Activated naive CD4-positive, alpha-beta T cell treated with anti-CD3 and anti-CD28 coated beads, Interleukin-2, amount 50 U/mL, for 16 hours (primary cell): ENCODE measurements around the gene TRAPPC6A.

Experiments used
- DNase-seq: peaks from one replicate; pipeline ENCODE4 v3.0.0-alpha.2; 2020

The TRAPPC6A gene

DNA sequence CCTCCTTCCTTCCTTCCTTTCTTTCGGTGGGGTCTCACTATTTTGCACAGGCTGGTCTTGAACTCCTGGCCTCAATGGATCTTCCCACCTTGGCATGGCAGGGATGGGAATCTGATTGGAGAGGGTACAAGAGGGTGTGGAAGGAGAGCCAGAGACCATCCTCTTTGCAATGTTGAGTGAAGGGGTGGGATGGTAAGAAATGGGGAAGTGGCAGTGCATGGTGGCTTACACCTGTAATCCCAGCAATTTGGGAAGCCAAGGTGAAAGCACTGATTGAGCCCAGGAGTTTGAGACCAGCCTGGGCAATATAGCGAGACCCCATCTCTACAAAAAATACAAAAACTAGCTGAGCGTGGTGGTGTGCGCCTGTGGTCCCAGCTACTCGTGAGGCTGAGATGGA lies 6.1 kb upstream of the TRAPPC6A start:
- no peak for DNase-seq

DNA sequence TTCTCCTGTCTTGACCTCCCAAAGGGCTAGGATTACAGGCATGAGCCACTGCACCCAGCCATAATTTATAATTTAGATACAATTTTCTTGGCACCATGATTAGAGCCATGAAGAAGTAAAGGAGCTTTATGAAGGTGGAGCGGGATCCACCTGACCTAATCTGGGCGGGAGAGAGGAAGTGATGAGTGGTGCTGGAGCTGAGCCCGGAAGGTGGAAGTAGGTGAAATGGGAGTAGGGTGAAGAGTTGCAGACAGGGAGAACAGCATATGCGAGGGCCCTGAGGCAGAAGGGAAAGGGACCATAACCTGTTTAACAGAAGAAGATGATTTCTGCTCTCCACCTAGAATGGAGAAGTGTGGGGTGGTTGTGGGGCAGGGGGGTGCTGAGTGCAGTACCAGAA lies 4.7 kb upstream of the TRAPPC6A start:
- no peak for DNase-seq

DNA sequence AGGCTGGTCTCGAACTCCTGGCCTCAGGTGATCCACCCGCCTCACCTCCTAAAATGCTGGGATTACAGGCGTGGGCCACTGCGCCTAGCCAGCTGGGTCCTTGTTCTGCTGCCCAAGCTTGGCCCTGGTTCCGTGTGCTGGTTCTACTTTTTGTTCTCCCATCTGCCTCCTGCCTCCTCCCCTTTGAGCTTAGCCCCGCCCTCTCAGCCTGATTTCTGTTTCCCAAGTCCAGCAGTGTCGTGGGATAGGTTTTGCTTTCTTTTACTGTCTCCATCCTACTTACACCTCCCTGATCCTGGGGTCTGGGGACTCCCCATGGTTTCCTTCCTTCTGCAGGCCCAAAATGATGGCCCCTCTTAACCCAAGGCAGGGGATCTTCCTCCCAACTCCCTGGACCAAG lies 2.9 kb upstream of the TRAPPC6A start:
- no peak for DNase-seq

DNA sequence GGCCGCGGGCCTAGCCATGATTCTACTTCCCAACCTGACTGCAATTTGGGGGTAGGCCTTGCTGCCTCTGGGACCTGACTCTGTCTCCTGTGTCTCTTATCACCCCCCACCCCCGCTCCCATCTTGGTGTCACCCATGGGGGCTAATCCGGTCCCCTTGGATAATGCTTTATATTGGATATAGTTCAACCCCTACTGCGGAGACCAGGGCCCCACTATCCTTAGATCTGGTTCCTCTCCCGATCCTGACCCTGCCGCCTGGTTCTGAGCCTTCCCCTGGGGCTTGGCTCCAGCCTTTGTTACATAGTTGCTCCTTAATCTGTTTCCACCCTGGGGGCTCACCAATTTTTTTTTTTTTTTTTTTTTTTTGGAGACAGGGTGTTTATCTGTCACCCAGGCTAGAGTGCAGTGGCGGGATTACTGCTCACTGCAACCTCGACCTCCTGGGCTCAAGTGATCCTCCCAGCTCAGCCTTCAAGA lies 1.9 kb upstream of the TRAPPC6A start:
- no peak for DNase-seq

DNA sequence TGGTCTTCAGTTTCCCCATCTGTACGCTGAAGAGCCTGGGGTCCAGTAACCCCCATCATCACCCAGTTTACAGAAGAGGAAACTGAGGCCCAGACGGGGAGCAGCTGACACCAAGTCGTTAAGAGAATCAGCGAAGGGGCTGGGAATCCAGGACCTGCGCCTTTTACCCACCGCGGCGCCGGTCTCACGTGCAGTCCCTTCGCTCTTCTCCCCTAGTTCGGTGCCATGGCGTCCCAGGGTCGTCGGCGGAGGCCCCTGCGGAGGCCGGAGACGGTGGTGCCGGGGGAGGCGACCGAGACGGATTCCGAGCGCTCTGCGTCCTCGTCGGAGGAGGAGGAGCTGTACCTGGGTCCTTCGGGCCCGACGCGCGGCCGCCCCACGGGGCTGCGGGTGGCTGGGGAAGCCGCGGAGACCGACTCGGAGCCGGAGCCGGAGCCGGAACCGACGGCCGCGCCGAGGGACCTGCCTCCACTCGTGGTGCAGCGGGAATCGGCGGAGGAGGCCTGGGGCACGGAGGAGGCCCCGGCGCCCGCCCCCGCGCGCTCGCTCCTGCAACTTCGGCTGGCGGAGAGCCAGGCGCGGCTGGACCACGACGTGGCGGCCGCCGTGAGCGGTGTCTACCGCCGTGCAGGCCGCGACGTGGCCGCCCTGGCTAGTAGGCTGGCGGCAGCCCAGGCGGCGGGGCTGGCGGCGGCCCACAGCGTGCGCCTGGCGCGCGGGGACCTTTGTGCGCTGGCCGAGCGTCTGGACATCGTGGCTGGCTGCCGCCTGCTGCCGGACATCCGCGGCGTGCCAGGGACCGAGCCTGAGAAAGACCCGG lies 1.2 kb upstream of the TRAPPC6A start:
- DNase-seq = peak; percentile 46

DNA sequence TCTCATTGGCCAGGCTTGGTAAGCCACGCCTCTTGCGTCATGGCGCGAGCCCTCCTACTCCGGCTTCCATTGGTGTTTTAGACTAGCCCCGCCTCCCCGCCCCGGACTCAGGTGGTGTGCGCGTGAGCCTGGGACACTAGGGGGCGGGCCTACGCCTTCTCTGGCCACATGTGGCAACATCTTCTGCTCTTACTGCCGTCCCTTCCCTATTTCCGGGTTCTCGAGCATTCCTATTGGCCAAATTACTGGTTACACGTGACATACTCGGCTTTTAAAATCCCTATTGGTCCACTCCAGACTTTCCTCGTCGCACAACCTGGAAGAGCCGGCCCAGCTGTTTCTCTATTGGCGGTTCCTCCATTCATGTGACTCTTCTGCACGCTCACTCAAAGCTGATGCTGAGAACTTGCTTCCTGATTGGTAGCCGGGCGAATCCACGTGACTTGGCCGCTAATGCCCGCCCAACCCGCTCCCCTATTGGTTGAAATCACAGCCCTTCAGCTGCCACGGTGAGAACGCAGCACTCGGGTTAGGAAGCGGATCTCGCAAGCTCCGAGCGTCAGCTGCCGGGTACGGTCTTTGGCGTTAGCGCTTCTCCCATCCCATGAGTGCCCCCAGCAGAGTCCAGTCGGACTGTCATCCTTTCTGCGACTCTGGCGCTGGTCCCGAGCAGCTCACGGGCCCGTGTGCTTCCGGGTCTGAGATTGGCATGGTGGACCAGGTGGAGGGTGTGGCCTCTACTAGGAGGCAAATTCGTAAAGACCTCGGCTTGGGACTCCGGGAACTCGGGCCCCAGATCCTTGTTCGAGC lies 430 bp upstream of the TRAPPC6A start, which contains the start of gene BLOC1S3:
TSS of gene BLOC1S3 (plus strand) at position 523 of the 810 bp plus-strand sequence. CDS start 513 bp downstream, outside the sequence.
- peak; percentile 100 for DNase-seq

DNA sequence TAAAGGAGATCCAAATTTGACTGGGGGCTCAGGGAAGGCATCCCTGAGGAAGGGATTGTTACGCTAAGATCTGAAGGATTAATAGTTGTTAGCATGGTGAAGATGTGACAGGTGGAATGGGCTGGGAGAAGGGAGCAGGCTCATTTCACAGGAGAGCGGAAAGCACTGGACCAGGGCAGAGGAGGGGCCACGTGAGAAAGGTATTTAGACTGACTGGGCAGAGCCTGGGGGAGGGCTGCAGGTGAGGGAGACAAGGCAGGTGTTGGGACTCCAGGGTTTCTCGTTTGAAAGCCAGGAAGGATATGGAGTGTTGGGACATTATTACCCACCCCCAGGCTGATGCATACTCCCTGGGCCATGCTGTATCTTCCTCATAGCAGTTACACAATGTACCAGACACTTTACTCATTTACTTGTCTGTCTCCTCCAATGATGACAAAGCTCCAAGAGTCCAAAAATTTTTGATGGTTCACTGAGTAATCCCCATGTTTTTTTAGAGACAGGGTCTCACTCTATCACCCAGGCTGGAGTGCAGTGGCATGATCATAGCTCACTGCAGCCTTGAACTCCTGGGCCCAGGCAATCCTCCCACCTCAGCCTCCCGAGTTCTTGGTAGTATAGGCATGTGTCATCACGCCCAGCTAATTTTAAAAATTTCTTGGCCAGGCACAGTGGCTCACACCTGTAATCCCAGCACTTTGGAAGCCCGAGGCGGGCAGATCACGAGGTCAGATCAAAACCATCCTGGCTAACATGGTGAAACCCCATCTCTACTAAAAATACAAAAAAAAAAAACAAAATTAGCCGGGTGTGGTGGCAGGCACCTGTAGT lies 2.3 kb downstream of the TRAPPC6A start:
- DNase-seq = no peak

DNA sequence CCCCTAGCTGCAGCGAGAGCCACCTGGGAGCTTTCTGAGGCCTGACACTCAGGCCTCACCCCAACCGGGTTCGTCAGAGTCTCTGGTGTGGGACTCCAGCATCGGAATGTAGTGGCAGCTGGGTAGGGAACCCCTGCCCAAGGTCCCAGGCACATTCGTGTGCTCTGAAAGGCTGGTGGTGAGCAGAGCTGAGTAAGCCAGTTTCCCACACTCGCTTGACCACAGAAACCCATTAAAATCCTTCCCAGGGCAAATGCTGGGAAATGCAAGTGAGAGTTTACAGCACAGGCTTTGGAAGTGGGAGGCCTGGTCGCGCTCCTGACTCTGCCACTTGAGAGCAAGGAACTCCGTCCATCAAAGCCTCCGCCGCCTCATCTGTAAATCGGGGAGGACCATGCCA lies 4.2 kb downstream of the TRAPPC6A start:
- DNase-seq = no peak

DNA sequence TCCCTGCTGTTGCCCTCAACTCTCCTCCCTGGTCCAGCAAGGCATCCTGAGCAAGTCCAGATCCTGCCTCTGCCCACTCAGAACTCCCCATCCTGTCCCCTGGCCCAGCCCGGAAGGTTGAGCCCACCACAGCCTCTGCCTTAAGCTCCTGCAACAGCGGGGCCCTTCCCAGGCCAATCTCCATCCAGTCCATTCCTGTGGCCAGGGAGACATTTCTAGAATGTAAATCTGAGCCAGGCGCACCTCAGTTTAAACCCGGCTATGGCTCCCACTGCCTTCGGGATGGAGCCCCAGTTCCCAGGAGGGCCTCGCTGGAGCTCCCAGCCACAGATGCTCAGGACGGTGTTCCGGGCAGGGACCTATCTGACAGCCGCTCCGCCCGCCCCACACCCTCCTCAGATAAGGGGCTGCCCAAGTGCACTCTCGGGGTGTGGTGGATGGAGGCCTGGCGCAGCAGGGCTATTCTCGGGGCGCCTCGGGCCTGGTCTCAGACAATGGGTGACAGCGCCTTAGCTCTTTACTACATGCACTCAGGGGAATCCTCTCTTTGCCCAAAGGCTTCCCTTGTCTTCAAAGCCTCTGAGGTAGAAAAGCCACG lies 5.3 kb downstream of the TRAPPC6A start:
- DNase-seq = no peak

DNA sequence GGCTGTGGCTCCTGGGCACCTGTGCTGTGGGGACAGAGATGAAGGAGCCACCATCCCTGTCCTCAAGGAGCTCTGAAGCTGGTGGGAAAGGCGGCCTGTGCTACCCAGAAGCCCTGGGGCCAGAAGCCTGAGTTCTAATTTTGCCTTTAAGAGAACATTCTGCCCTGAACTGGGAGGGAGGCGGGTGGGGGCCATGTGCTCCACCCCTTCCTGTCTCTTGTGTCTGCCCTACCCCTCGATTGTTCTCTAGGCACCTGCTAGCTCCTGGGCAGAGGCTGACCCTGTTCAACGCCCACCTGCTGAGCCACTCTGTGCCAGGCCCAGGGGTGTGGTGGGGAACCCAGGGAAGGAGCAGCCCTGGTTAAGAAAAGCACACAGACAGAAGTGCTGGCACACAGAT lies 5.9 kb downstream of the TRAPPC6A start:
- DNase-seq = no peak

DNA sequence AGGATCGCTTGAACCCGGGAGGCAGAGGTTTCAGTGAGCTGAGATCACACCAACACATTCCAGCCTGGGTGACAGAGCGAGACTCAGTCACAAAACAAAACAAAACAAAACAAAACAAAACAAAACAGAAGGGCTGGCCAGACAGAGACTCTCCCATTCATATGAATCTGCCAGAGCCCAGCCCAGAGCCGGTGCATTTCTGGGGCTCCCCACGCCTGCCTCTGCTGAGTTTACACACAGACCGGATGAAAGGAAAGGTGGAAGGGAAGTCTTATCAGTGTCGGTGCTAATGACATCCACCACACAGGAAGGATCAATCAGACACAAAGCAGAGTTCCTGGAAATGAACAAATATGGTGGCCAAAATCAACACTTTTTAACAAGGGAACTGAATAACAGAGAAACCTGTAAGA lies 6.8 kb downstream of the TRAPPC6A start:
- no peak for DNase-seq

DNA sequence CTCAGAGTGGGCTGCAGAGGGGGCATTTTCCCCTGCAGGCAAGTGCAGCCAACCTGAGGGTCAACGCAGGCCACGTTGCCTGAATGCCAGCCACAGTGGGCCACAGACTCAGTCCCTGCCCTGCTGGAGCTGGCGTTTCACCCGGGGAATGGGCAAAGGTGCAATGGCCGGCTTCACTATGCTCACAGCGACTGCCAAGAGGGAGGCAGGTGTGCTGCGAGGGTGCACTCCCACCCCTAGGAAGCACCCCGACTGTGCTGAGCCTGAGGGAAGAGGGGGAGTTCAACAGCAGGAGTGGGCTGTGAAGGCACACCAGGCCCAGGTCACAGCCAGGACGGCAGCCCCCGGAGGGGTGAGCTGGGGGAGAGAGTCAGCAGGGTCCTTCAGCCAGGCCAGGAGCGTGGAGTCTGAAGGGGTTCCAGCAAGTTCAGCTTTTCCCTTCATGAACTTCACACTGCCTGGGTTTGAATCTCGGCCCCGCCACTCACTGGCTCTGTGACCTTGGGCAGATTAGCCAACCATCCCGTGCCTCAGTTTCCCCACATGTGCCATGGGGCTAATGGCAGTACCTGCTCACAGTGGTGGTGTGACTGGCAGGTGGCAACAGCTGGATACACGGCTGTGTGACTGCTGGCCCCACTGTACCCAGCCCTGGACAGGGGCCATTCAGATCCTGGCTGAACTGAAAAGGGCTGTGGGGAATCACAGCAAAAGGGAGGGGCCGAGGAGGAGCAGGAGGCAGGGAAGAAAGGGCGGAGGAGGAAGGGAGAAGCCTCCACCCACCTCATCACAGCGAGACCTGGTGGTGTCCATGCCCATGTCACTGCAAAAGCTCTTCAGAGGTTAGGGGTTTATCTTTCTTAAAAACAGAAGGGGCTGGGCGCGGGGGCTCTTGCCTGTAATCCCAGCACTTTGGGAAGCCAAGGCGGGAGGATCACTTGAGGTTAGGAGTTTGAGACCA lies 7.6 kb downstream of the TRAPPC6A start:
- DNase-seq = no peak

DNA sequence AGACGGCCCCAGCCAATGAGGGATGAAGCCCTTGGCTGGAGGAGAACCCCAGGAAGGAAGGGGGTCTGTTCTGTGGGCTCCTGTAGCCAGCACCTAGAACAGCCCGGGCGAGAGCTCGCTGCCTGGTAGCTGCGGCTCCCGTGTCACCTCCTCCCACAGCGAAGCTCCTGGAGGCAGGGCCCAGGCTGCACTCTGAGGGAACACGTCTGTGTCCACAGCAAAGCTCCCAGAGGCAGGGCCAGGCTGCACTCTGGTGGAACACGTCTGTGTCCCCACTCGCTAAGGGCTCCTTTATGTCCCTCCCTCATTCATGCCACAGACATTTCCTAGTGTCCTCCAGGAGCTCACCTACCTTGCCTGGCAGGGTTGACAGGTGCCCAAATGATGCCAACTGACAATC lies 8.4 kb downstream of the TRAPPC6A start:
- DNase-seq = no peak

DNA sequence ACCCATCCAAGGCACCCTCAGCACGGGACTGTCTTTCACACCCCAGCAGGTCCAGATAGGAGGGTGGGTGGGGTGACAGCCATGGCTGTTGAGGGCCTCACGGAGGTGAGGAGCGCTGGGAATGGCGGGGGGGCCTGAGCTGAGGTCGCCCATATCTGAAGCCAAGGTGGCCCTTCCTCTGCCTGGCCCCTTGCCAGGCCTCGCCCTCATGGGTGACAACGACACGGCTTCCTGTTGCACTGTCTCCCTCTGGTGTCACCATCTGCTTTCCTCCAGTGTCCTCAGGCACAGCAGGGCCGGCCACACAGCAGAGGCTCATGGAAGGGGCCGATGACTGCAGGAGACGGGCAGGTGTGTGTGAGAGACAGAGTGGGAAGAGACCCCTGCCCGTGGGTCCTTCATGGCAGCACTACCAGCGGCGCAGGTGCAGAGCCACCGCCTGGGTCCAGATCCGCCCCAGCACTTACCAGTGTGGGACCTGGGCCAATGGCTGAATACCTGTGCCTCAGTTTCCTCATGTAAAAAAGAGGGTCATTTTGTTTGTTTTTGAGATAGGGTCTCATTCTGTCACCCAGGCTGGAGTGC lies 9.2 kb downstream of the TRAPPC6A start:
- DNase-seq = no peak

DNA sequence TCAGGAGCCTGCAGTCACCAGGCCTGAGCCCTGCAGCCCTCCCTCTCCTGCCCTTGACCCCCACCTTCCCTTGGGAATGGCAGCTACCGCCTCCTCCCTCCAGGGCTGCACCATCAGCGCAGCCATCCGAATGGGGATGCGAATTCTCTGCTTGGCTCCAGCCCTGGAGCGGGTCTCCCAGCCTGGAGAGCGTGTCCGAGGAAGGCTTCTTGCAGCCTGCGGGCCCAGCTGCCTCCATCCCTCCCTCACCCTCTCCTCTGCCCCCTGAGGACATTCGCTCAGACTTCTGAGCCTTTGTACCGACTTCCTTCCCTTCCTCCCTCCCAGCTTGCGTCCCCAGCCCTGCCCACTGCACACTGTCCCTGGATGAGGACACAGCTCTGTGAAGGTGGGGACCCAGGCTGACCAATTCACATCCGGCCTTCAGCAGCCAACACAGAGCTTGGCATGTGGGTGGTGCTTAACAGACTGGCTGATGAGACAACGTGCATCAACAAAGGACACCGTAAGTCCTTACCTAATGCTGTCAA lies 11.2 kb downstream of the TRAPPC6A start:
- DNase-seq = no peak

DNA sequence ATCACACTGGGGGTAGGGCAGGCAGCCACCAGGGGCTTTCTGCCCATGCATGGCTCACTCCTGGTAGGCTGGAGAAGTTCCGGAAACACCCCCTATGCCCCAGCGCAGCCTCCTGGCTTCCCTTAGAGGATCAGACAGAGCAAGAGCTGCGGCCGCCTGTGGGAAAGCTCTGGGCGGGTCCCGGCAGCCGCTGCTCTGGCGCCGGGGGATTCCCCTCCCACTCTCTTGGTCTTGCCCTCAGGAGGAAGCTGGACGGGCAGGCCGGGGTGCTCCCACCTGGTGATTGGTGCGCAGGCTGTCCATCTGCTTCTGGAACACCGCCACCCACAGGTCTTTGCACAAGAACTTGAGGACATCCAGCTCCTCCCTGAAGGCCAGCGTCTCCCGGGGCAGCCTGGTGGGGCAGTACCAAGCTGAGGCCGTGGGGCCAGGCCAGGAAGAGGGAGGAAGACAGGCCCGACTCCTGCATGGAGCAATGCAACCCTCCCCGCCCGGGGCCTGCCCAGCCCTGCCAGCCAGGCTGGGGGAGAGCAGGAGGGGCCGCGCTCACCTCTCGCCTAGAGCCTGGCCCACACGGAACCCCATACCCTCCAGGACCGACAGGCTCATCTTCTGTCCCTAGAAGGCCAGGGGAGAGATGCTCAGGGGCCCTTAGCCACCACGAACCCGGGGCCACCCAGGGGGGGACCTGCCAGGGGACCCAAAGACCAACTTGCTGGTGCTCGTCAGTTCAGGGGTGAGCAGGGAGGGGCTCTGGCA lies 13.3 kb downstream of the TRAPPC6A start:
- DNase-seq = peak; percentile 40

DNA sequence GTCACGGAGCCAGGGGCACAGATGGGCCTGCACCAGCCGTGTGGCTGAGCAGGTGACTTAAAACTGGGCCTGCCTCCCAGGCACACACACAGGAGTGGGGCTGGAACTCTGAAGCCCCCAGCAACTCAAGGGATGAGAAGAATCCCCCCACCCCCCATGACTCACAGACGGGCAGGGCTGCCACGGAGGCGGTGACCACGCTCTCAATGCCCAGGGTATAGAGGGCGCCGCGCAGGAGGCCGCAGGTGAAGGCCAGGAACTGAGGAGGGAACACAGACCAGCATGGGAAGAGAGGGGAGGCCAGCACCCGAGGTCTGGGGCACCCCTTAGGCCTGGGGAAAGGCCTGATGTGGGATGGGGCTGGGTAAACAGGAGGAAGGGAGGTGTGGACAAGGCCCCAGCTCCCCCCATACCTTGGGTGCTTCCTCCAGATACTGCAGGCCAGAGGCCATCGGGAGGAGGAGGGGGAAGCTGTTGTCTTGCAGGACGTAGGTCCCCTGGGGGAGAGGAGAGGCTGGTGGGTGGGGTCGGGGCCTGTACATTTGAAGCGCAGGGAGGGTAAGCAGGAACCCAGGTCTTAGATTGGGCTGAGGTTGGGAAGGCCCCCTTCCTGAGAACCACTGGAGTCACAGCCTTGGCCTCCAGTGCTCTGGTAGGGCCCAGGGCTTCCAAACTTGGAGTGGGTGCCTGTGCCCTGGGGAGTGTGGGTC lies 14.1 kb downstream of the TRAPPC6A start:
- DNase-seq = no peak

DNA sequence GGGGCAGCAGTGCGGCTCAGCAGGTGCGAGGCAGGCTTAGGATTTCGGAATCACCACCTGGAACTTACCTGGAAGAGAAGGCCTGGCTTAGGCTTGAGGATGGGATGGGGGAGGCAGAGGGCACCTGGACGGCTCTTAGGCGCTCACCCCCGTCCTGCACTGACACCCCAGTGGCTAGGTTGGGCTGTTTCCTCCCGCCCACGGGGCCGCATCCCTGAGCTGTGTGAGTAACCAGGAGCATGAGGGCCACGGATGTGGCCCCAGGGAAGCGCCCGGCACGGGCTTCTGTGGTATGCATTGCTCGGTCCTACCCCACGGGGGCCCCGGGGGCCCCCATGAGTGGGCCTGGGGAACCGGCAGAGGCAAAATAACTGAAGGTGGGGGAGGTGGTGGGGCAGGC lies 14.9 kb downstream of the TRAPPC6A start:
- no peak for DNase-seq

DNA sequence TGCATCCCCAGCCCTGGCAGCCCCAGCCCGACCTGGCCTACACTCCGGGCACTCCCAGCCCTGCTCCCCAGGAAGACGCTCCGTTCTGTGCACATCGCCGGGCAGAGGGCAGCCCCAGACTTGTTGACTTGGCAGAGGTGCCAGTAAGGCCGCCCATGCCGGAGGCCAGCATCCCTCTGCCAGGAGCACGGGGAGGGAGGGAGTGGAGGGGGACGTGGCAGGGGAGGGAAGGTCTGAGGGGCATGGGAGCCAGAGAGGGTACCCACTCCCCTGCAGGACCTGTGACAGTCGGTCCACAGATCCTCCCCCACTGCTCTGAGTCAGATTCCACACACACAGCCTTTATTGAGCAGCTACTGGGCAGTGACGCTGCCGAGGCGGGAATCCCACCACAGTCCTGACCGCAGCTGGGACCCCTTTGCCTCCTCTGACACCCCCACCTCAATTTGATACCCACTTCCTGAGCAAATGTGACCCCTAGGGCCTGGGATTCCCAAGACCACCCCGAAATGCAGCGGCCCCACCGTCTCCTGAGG lies 15.4 kb downstream of the TRAPPC6A start:
- no peak for DNase-seq
